NB4 (cell line): Measurements from ENCODE around the gene SULT6B1.

Source experiments
- DNase-seq: peaks from one replicate; pipeline ENCODE4 v3.0.0; 2010; ENCODE audit warnings: low read depth
- H3K4me3 ChIP-seq: one replicate; pipeline ENCODE4 v1.5.1; 2011; ENCODE audit warnings: mild to moderate bottlenecking, low read depth, low read length, moderate library complexity
- CTCF ChIP-seq: IDR thresholded peaks from one replicate; pipeline ENCODE4 v1.5.1; 2012; ENCODE audit warnings: low read depth, low read length
- MAX ChIP-seq: IDR thresholded peaks from 2 replicates; pipeline ENCODE4 v1.6.1; 2011; ENCODE audit warnings: low read depth, low read length
- MYC ChIP-seq: IDR thresholded peaks from 2 replicates; pipeline ENCODE4 v1.6.1; 2011; ENCODE audit warnings: low read depth, low read length
- POLR2A ChIP-seq: IDR thresholded peaks from 2 replicates; pipeline ENCODE4 v1.6.1; 2011; ENCODE audit warnings: mild to moderate bottlenecking; ENCODE audit not compliant: insufficient read length; ENCODE audit errors: extremely low read depth

Gene SULT6B1

GRCh38 chr2:37171624-37171950 is 16.9 kb downstream of the SULT6B1 start:
- no peak for DNase-seq
- TF ChIP-seq MYC: no peak
- TF ChIP-seq POLR2A: no peak
- TF ChIP-seq MAX: no peak
- TF ChIP-seq CTCF: no peak
- no peak overlapping the region for H3K4me3 ChIP-seq

GRCh38 chr2:37168217-37168981 is 20.1 kb downstream of the SULT6B1 start:
- H3K4me3 ChIP-seq: no peak overlapping the region
- DNase-seq: peak; percentile 75
- TF ChIP-seq MAX (no peak), POLR2A (no peak), MYC (no peak), CTCF (peak; percentile 71)

GRCh38 chr2:37167636-37168180 is 20.8 kb downstream of the SULT6B1 start:
- H3K4me3 ChIP-seq: no peak overlapping the region
- no peak for DNase-seq
- no peak for TF ChIP-seq POLR2A
- no peak for TF ChIP-seq CTCF
- TF ChIP-seq MAX: no peak
- TF ChIP-seq MYC: no peak

GRCh38 chr2:37164757-37165156 is 23.7 kb downstream of the SULT6B1 start:
- DNase-seq: no peak
- TF ChIP-seq CTCF: no peak
- no peak for TF ChIP-seq MYC
- no peak for TF ChIP-seq POLR2A
- TF ChIP-seq MAX: no peak
- H3K4me3 ChIP-seq: no peak overlapping the region

GRCh38 chr2:37156857-37157714 is 31.4 kb downstream of the SULT6B1 start, which contains the start of gene EIF2AK2:
EIF2AK2 (minus strand) TSS chr2:37156980; CDS start chr2:37147806, 9,174 bp downstream.
- TF ChIP-seq CTCF (no peak), POLR2A (peak; percentile 42), MAX (peak; percentile 62; the same call in 1 of the 2 replicates), MYC (peak; percentile 58; the same call in 1 of the 2 replicates)
- DNase-seq: peak; percentile 92

More at GRCh38 chr2:37156857-37157714, 31.4 kb downstream of the SULT6B1 start, which contains the start of gene EIF2AK2:
- H3K4me3 ChIP-seq: peak within 1 kb of the TSS; percentile 93
